Measurements from ENCODE around the gene POLR2E.
A peak's percentile ranks its signal among the peaks of the same experiment; 100 is the strongest.

Gene POLR2E

GRCh38 chr19:1051791-1052190, 43.4 kb downstream of the POLR2E start:
- DNase-seq (ENCODE audit: low read depth in 1 of 2, low spot score in 1 of 2): no peak

- DNase-seq (ENCODE audit: low read depth in 1 of 2, low spot score in 1 of 2): no peak
Observed at GRCh38 chr19:1050989-1051788, 44.0 kb downstream of the POLR2E start.

GRCh38 chr19:1049800-1050199, 45.4 kb downstream of the POLR2E start:
- no peak for DNase-seq (ENCODE audit: low read depth in 1 of 2, low spot score in 1 of 2)

- DNase-seq (ENCODE audit: low read depth in 1 of 2, low spot score in 1 of 2): no peak
Observed at GRCh38 chr19:1049106-1049505, 46.1 kb downstream of the POLR2E start.

- DNase-seq (ENCODE audit: low read depth in 1 of 2, low spot score in 1 of 2): no peak
Observed at GRCh38 chr19:1047696-1048147, 47.5 kb downstream of the POLR2E start.

GRCh38 chr19:1046836-1047695, 48.1 kb downstream of the POLR2E start:
- DNase-seq (ENCODE audit: low read depth in 1 of 2, low spot score in 1 of 2): no peak

- DNase-seq (ENCODE audit: low read depth in 1 of 2, low spot score in 1 of 2): no peak
Observed at GRCh38 chr19:1046117-1046626, 49.0 kb downstream of the POLR2E start.

- peak in 1 of 2 donors; percentile 28 for DNase-seq (ENCODE audit: low read depth in 1 of 2, low spot score in 1 of 2)
Observed at GRCh38 chr19:1045247-1045603, 50.0 kb downstream of the POLR2E start.

GRCh38 chr19:1042689-1043511, 52.3 kb downstream of the POLR2E start:
- no peak for DNase-seq (ENCODE audit: low read depth in 1 of 2, low spot score in 1 of 2)

GRCh38 chr19:1041835-1042685, 53.1 kb downstream of the POLR2E start:
- no peak for DNase-seq (ENCODE audit: low read depth in 1 of 2, low spot score in 1 of 2)

GRCh38 chr19:1041272-1041834, 53.8 kb downstream of the POLR2E start:
- DNase-seq (ENCODE audit: low read depth in 1 of 2, low spot score in 1 of 2): no peak

- peak; percentile 70 to 86 for DNase-seq (ENCODE audit: low read depth in 1 of 2, low spot score in 1 of 2)
Observed at GRCh38 chr19:1040476-1041271, 54.5 kb downstream of the POLR2E start.

- peak; percentile 97 to 98 for DNase-seq (ENCODE audit: low read depth in 1 of 2, low spot score in 1 of 2)
Observed at GRCh38 chr19:1039646-1040475, 55.3 kb downstream of the POLR2E start, which contains the start of gene ABCA7. Gene ABCA7, plus strand, starts transcription at chr19:1040107. Its CDS starts 1,255 bp downstream, at chr19:1041362.

GRCh38 chr19:1038978-1039645, 56.1 kb downstream of the POLR2E start:
- no peak for DNase-seq (ENCODE audit: low read depth in 1 of 2, low spot score in 1 of 2)

GRCh38 chr19:1037621-1038064, 57.5 kb downstream of the POLR2E start:
- DNase-seq (ENCODE audit: low read depth in 1 of 2, low spot score in 1 of 2): no peak

All from activated CD4-positive, alpha-beta T cell treated with anti-CD3 and anti-CD28 coated beads, Interleukin-2, amount 50 U/mL, for 24 hours (primary cell).